ENCODE measurements around the gene ZNF236.
"Not testable (repeated sequence)": the region's sequence is repeated elsewhere in the genome, so short reads cannot be mapped to it uniquely, and the experiment has no call there.

The ZNF236 gene

GRCh38 chr18:77012806-77013541 lies 190.6 kb downstream of the ZNF236 start:
- DNase-seq: no peak

- no peak for DNase-seq
Observed at GRCh38 chr18:77013811-77014521, 191.6 kb downstream of the ZNF236 start.

GRCh38 chr18:77014538-77014937 lies 192.2 kb downstream of the ZNF236 start:
- DNase-seq: no peak

- no peak for DNase-seq
Observed at GRCh38 chr18:77015169-77015568, 192.8 kb downstream of the ZNF236 start.

- DNase-seq: no peak
Observed at GRCh38 chr18:77015771-77016710, 193.7 kb downstream of the ZNF236 start.

GRCh38 chr18:77016936-77017335 lies 194.6 kb downstream of the ZNF236 start:
- DNase-seq: no peak

GRCh38 chr18:77017355-77017754 lies 195.0 kb downstream of the ZNF236 start:
- DNase-seq: no peak

GRCh38 chr18:77018650-77019049 lies 196.3 kb downstream of the ZNF236 start:
- not testable (repeated sequence) for DNase-seq

- no peak for DNase-seq
Observed at GRCh38 chr18:77019641-77020040, 197.3 kb downstream of the ZNF236 start.

Measured in bone marrow (tissue), 2 donors.